ENCODE data around the gene CFAP46.

- TF ChIP-seq TAF1 (IDR thresholded peaks at IDR 0.05; ENCODE audit: borderline replicate concordance, insufficient read depth, low read length) (no peak), POLR2AphosphoS5 (IDR thresholded peaks at IDR 0.05; ENCODE audit: low read depth, low read length) (no peak)
Measured at GRCh38 chr10:132881186-132881920, 61.0 kb downstream of the CFAP46 start.
